ENCODE data around the gene MCL1. TPM values are rescaled to one million over a fixed set of nuclear protein-coding genes. Genes with fewer than 3 reads are reported as not detected.

The MCL1 gene
- total RNA-seq, 2 donors from 2014 or later: 211 to 223 TPM

GRCh38 chr1:150544204-150544603 is 35.2 kb downstream of the MCL1 start:
- ATAC-seq (no peak), DNase-seq (no peak)
- 51 to 59% methylated on average over 3 of the region's 3 CpGs for WGBS, 2 donors
- H3K27ac ChIP-seq: no peak overlapping the region
- H3K4me1 ChIP-seq: peaks cover 7% of the 10 kb centered on the region
- TF ChIP-seq POLR2A (IDR thresholded peaks at IDR 0.05): no peak
- no peak for TF ChIP-seq CTCF (IDR thresholded peaks at IDR 0.05)
- intact Hi-C loops (cut with DNase I): no loop called here
- no peak overlapping the region for H3K4me3 ChIP-seq
- no peaks in the 10 kb centered on the region for H3K9me3 ChIP-seq
- no peaks in the 10 kb centered on the region for H3K27me3 ChIP-seq
- no peaks in the 10 kb centered on the region for H3K36me3 ChIP-seq (replicated peaks in 1 of 2; ENCODE audit: insufficient read depth in 1 of 2, low read depth in 2 of 2)

- Histone ChIP-seq H3K27me3 (no peaks in the 10 kb centered on the region), H3K27ac (no peak overlapping the region), H3K9me3 (no peaks in the 10 kb centered on the region), H3K36me3 (replicated peaks in 1 of 2; ENCODE audit: insufficient read depth in 1 of 2, low read depth in 2 of 2) (no peaks in the 10 kb centered on the region), H3K4me3 (no peak overlapping the region), H3K4me1 (peaks cover 3% of the 10 kb centered on the region)
- intact Hi-C loops (cut with DNase I): no loop called here
- no peak for TF ChIP-seq CTCF (IDR thresholded peaks at IDR 0.05)
- TF ChIP-seq POLR2A (IDR thresholded peaks at IDR 0.05): no peak
- peak in 1 of 4 donors; percentile 32 for DNase-seq
- 75 to 80% methylated on average over 13 of the region's 13 CpGs for WGBS, 2 donors
- peak; percentile 43 for ATAC-seq
Measured at GRCh38 chr1:150543500-150544143, 35.8 kb downstream of the MCL1 start.

- no peak overlapping the region for H3K4me3 ChIP-seq
- peaks cover 4% of the 10 kb centered on the region for H3K4me1 ChIP-seq
- no peak overlapping the region for H3K27ac ChIP-seq
- TF ChIP-seq POLR2A (IDR thresholded peaks at IDR 0.05) (no peak), CTCF (IDR thresholded peaks at IDR 0.05) (no peak)
- intact Hi-C loops (cut with DNase I): no loop called here
- H3K36me3 ChIP-seq (replicated peaks in 1 of 2; ENCODE audit: insufficient read depth in 1 of 2, low read depth in 2 of 2): no peaks in the 10 kb centered on the region
- ATAC-seq: no peak
- H3K9me3 ChIP-seq: no peaks in the 10 kb centered on the region
- 78 to 85% methylated on average over 14 to 17 of the region's 17 CpGs for WGBS, 2 donors
- DNase-seq: peak in 1 of 4 donors; percentile 27
- H3K27me3 ChIP-seq: no peaks in the 10 kb centered on the region
Measured at GRCh38 chr1:150537732-150538684, 41.4 kb downstream of the MCL1 start.

- DNase-seq (no peak), ATAC-seq (no peak)
- Histone ChIP-seq H3K27me3 (no peaks in the 10 kb centered on the region), H3K4me3 (no peak overlapping the region), H3K4me1 (peaks cover 14% of the 10 kb centered on the region), H3K36me3 (replicated peaks in 1 of 2; ENCODE audit: insufficient read depth in 1 of 2, low read depth in 2 of 2) (no peaks in the 10 kb centered on the region), H3K27ac (no peak overlapping the region), H3K9me3 (no peaks in the 10 kb centered on the region)
- intact Hi-C loops (cut with DNase I): no loop called here
- TF ChIP-seq CTCF (IDR thresholded peaks at IDR 0.05): no peak
- TF ChIP-seq POLR2A (IDR thresholded peaks at IDR 0.05): no peak
- 85% methylated on average over 9 to 12 of the region's 12 CpGs for WGBS, 2 donors
Measured at GRCh38 chr1:150536836-150537731, 42.3 kb downstream of the MCL1 start.

All from body of pancreas (tissue), 4 donors.